Stimulated activated CD4-positive, alpha-beta T cell treated with anti-CD3 and anti-CD28 coated beads, Interleukin-1b, Interleukin-23, amount 100 ng/mL, for 4 hours (primary cell): ENCODE data around the gene GLIS1.

Experiments
- DNase-seq, 2 donors: peaks; one replicate each; pipeline ENCODE4 v3.0.0-alpha.2; 2020; ENCODE audit warnings: low read depth in 2 of 2

GLIS1 gene

DNA sequence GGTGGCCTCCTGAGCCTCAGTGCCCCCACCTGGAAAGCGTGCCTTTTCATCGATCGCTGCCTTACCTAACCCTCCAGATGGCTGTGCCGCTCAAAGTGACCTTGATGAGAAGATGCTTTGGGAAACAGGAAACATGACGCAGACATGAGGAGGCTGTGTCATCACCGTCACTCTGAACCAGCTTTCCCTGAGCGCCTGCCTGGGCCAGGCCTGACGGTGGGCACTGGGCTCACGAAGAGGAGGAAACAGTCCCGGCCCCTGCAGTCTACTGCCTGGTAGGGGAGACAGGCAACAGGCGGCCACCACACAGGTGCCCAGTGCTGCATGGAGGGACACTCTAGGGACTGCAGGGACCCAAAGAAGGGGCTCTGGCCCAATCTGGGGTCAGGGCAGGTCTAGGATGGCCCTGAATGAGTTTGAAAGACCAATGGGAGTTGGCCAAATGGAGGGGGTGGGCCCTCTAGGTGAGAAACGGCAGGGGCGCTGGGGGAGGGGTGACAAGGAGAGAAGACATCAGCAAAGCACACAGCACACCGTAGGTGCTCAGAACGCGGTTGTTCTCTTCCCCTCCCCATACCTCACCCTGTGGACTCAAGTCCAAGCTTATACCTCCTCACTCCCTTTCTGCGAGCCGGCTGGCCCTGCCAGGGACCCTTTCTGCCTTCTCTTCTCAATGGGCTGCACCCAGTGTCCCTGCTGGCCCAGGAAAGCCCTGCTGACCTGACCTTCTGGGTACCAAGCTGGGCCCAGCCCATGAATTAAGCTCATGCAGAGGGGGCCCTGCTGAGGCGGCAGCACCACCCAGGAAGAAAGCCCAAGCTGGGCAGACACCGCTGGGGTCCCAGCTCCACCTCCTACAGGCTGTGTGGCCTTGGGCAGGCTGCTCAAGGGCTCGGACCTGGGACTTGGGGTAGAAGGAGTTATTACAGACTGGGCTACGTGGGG lies 44.9 kb downstream of the GLIS1 start:
- DNase-seq: no peak

- DNase-seq: no peak
These were observed 45.6 kb downstream of the GLIS1 start for GRCh38 chr1:53693339-53693738.

- no peak for DNase-seq
These were observed 47.6 kb downstream of the GLIS1 start for GRCh38 chr1:53691326-53691725.

- DNase-seq: no peak
These were observed 48.6 kb downstream of the GLIS1 start for GRCh38 chr1:53690411-53690810.

DNA sequence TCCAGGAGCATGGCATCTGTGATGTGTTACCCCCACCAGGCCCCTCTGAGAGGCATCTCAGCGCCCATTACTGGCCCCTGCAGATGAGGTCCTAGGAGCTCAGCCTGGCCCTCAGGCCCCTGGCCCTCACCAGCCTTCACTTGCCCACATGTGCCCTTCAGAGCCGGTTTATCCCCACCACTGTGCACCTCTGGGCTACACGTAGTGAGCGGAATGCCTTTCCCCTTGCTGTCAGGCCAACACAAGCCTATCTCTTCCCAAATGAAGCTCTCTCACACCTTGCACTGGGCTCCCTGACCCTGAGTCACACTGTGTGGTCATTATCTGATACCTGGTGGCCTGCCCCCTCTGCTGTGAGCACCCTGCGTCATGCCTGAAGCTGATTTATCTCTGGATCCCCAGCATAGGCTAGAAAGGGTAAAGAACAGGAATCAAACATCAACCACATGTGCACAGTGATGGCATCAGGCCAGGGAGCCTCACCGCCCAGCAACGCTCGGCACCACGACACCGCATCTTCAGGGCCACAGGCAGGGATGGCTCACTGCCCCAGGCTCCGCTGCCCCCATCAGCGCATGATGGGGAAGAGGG lies 49.1 kb downstream of the GLIS1 start:
- no peak for DNase-seq

DNA sequence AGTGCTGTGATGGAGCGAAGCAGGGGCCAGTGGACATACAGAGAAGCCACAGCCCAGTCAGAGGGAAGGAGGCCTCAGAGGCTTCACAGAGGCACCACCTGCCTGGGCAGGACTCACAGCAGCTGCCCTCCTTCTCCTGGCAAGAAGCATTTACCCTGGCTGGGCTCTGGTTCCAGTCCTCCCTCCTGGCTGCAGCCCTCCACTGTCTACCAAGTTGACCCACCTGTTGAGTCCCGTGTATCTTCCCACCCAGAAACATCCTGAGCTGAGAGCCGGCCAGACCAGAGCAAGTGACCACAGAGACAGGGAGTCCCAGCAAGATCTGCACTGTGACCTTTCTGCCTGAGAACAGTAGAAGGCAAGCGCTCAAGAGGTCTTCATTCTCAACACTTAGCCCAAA lies 49.7 kb downstream of the GLIS1 start:
- DNase-seq: no peak

DNA sequence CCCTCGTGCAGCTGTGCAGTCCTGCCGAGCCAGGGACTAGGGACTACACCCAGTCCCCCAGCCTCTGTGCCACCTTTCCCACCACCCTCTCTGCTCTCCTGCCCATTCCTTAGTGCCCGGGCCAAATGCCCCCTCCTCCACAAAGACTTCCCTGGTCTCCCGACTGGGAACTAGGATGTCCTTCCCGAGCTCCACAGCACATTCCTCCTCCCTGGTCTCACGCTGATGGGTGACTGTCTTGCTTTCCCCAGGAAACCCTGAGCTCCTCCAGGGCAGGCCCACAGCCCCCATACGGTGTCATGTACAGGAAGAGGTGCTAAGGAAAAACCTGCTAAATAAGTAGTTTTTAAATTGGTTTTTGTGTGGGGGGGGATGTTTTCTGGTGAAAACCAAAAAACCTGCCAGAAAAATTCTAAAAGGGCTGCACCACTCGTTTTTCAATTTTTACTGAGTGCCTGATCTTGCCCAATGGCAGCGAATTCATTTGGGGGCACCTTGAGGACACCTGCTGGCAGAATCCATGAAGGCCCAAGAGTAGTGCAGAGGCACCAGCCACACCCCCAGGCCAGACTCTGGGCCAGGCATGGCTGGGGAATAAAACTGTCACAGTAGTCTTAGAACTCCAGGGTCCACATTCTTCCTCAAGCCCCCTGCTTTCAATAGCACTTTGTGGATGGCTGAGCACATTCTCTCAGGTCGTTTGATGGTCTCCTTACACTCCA lies 50.4 kb downstream of the GLIS1 start:
- no peak for DNase-seq

- DNase-seq: no peak
These were observed 51.1 kb downstream of the GLIS1 start for GRCh38 chr1:53687901-53688300.

DNA sequence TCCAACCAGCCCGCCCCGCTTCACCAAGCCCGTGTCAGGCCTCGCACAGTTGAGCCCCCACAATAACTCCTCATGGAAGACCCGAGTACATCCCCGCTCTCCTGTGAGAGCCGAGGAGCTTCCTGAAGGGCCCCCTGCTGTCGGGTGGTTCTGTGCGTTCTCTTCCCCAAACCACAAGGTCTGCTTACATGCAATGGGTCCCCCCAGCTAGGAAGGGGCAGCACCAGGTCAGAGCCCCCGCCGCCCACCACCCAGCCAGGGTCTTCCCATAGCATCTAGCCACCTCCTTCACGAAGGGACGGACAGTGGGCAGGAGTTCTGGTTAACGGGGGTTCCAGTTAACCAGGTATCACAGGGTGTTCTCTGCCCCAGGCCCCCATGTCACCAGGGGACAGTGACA lies 51.5 kb downstream of the GLIS1 start:
- DNase-seq: no peak

GRCh38 chr1:53686965-53687267 lies 52.0 kb downstream of the GLIS1 start:
- DNase-seq: no peak

DNA sequence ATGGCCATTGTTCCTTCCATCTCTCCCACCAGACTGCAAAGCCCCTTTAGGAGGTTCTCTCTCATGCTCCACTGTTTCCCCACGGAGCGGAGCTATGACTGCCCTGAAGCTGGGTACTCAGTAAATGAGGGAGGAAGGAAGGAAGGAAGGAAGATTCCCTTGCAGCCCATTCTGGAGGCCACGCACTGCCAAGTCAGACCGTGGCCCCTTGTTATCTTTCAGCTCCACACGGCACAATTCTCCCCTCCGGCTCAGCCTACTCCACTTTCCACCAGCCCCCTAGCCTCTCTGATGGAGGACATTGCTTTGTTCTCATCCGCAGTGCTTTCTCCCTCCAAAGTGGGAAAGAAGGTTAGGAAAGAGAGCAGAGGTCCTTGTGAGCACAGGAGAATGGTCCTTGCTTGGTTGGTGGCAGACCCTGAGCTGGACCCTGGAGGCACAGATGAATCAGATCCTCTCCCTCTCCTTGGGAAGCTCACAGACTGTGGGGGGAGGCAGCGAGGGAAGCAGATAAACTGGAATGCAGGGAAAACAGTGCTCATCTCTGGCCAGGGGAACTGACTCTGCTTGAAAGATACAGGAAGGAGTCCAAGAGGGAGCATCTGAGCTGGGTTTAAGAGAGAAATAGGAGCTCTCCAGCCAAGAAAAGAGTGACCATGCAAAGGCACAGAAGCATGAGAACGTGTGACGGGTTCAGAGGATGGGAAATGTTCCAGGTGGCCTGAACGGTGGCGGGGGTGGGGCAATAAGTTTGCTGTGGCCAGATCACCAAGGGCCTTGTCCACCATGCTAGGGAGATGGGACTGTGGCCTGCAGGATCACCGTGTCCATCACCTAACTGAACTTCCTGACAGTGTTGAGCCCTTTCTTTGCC lies 52.6 kb downstream of the GLIS1 start:
- DNase-seq: no peak

DNA sequence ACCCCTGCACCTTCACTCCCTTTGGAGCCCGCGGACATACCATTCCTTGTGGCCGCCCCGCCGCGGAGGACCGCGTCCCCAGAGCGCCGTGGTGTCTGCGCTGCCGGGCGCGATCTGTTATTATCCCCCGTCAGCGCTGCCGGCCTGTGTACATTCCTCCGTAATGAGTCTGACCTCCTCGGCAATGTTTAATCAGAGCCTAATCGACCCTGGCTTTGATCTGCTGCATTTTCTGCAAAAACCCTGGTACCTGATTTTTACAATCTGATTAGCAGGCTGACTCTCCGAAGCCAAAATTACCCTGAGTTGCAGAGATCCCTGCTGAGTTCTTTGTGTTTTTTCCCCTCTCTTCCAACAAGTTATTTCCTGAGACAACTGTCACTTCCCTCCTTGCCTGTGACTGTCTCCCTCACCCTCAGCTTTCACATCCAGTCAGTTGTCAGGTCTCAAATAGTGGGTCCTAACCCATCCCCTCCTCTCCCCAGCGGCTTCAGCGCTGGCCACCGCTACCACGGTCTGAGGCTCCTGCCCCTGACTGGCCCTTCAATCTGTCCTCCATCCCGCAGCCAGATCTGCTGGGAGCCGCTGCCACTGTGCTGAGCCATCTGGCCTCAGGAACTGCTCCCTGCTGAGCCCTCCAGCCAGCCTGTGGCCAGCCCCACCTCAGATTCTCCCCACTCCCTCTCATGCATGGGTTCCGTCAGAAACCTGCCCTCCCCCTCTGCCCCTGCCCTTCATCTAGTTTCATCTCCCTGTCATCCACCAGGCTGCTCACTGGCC lies 53.5 kb downstream of the GLIS1 start:
- no peak for DNase-seq

DNA sequence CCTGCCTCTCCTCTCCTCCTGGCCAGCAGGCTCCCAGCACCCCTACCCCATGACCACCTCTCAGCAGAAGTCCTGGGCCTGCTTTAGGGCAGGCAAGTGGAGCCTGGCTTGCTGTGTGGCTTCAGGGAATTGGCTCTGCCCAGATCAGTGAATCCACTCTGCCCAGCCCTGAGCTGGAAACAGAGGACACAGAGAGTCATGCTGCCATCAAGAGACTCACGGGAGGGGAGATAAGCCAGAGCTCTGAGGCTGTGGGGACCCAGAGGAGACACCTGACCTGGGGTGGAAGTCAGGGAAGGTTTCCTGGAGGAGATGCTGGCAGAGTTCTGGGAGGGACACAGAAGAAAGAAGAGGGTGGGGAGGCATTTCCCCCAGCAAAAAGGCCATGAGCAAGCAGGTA lies 54.2 kb downstream of the GLIS1 start:
- no peak for DNase-seq

DNA sequence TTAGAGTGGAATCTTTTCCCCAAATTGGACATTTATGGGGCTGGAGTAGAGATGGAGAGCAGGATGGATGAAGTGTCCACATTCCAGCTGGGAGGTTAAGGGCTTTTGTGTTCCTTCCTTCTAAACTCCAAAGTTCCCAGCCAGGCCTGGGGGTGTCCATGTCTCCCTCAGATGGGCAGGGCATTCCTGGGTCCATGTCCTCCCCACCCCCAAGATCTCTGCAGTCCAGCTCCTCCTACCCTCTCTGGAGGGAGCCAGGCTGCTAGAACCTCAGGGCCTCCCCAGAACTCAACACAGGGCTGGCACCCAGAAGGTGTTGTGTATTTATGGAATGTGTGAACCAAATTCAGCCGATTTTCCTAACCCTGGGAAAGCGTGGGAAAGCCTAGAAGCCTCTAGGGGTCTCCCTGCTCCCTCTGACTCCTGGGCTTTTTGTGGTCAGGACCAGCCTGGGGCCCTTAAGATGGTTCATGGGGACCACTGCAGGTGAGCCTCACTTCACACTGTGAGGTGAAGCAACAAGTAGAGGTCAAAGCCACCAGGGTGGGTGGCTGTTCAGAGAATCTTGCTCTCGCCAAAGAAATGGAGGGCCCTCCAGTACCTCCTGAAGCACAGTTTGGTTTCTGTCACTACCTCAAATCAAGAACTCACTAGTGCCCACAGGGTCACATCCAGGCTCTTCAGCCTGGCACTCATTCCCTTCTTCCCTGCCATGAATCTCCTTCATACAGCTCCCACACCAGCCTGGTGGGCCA lies 54.8 kb downstream of the GLIS1 start:
- DNase-seq: no peak

GRCh38 chr1:53682881-53683280 lies 56.1 kb downstream of the GLIS1 start:
- no peak for DNase-seq

DNA sequence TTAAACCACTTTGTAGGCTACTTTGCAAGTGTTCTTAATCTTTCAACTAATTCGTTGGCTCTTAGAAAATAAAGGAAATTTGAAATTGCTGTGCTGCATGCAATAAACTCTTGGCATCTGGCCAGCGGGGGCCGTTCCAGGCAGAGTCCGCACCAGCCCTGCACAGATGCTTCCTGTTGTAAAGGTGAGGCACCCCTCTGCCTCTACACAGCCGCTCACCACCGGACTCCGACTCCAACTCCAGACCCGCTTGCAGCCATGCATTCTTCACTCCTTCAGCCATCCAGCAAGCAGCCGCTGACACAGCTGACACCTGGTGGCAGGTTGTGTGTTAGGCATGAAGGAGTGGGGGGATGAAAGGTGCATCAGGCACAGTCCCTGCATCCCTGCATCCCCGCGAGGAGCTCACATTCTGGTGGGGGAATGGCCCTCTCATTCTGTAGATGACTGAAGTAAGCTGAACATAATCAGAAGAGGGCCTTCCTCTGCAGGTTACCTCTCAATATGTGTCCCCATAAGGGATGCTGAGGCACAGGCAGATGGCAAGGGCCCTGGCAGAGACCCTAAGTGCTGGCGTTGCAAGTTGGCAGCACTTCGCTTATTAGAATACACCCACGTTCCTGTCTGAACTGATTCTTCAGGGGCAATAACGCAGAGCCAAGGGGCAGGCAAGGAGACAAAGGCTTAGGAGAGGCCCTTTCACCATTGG lies 56.8 kb downstream of the GLIS1 start:
- peak; percentile 5 to 16 for DNase-seq

- no peak for DNase-seq
These were observed 57.5 kb downstream of the GLIS1 start for GRCh38 chr1:53681351-53681976.

- DNase-seq: no peak
These were observed 58.1 kb downstream of the GLIS1 start for GRCh38 chr1:53680868-53681267.
